PC-3 (cell line): ENCODE data around the gene RPL22. TPM values are rescaled to one million over a fixed set of nuclear protein-coding genes. Genes with fewer than 3 reads are reported as not detected.
A peak's percentile ranks its signal among the peaks of the same experiment; 100 is the strongest.

Experiments
- ATAC-seq: fragments of 200-7000 bp; cut with Tn5 transposase; 2 replicates; pipeline ENCODE4 v1.9.1; 2020; ENCODE audit warnings: mild to moderate bottlenecking, moderate library complexity
- BruUV-seq: library from RNA; stranded (reverse); fragments of 400-500 nt; replicated peaks from 2 replicates; lab custom pipeline; 2021; lab: Mats Ljungman, UMichigan
- CTCF ChIA-PET: fragments of 300-600 bp; sonication (Branson Sonifier 250); formaldehyde crosslinking; loops from one replicate; lab custom pipeline; 2022; ENCODE audit warnings: antibody characterized with exemption; lab: Charles Lee
- POLR2A ChIA-PET: fragments of 300-600 bp; sonication (Branson Sonifier 250); formaldehyde crosslinking; loops from one replicate; lab custom pipeline; 2022; ENCODE audit warnings: antibody characterized with exemption; ENCODE audit not compliant: unreplicated experiment; lab: Charles Lee
- DNase-seq: peaks from one replicate; pipeline ENCODE4 v3.0.0-alpha.2; 2015
- H2AFZ ChIP-seq: fragments of 300-600 bp; sonication (generic); 2 replicates; pipeline ENCODE4 v1.6.0; 2016; ENCODE audit warnings: antibody characterized with exemption, low read length
- H3F3A ChIP-seq: fragments of 300-600 bp; sonication (generic); one replicate; pipeline ENCODE4 v1.6.0; 2017; ENCODE audit warnings: antibody characterized with exemption, low read length, control low read depth, mild to moderate bottlenecking; ENCODE audit not compliant: unreplicated experiment
- H3K27ac ChIP-seq: fragments of 300-600 bp; sonication (generic); 2 replicates; pipeline ENCODE4 v1.5.1; 2016; ENCODE audit warnings: mild to moderate bottlenecking, low read length
- H3K27me3 ChIP-seq: fragments of 300-600 bp; sonication (generic); 2 replicates; pipeline ENCODE4 v1.6.1; 2016; ENCODE audit warnings: low read length, mixed read lengths
- H3K36me3 ChIP-seq: fragments of 300-600 bp; sonication (generic); 2 replicates; pipeline ENCODE4 v1.6.1; 2016; ENCODE audit warnings: low read depth, mixed run types, low read length, mixed read lengths
- H3K4me1 ChIP-seq: fragments of 300-600 bp; sonication (generic); 2 replicates; pipeline ENCODE4 v1.5.1; 2016; ENCODE audit warnings: low read length; ENCODE audit not compliant: insufficient read depth
- H3K4me2 ChIP-seq: fragments of 300-600 bp; sonication (generic); 2 replicates; pipeline ENCODE4 v1.6.0; 2016; ENCODE audit warnings: low read length
- H3K4me3 ChIP-seq: fragments of 300-600 bp; sonication (generic); 2 replicates; pipeline ENCODE4 v1.5.1; 2016; ENCODE audit warnings: mild to moderate bottlenecking, low read length, mixed read lengths
- H3K79me2 ChIP-seq: fragments of 300-600 bp; sonication (generic); 2 replicates; pipeline ENCODE4 v1.6.1; 2017; ENCODE audit warnings: low read length, mixed read lengths
- H3K9ac ChIP-seq: fragments of 300-600 bp; sonication (generic); 2 replicates; pipeline ENCODE4 v1.6.0; 2016; ENCODE audit warnings: mild to moderate bottlenecking, low read length
- H3K9me2 ChIP-seq: fragments of 300-600 bp; sonication (generic); replicated peaks from 2 replicates; pipeline ENCODE4 v1.6.1; 2016; ENCODE audit warnings: mixed run types, low read length, mixed read lengths
- H3K9me3 ChIP-seq: fragments of 300-600 bp; sonication (generic); 2 replicates; pipeline ENCODE4 v1.6.1; 2016; ENCODE audit warnings: low read length, mixed read lengths
- H4K20me1 ChIP-seq: fragments of 300-600 bp; sonication (generic); 2 replicates; pipeline ENCODE4 v1.6.1; 2016; ENCODE audit warnings: low read length, mixed read lengths
- EZH2 ChIP-seq: fragments of 300-600 bp; sonication (generic); IDR thresholded peaks from one replicate; pipeline ENCODE4 v1.6.1; 2017; ENCODE audit warnings: antibody characterized with exemption, mild to moderate bottlenecking, low read length; ENCODE audit not compliant: unreplicated experiment
- EZH2phosphoT487 ChIP-seq: fragments of 300-600 bp; sonication (generic); IDR thresholded peaks from 2 replicates; pipeline ENCODE4 v1.6.1; 2018; ENCODE audit warnings: mild to moderate bottlenecking, antibody characterized with exemption, low read length, borderline replicate concordance
- intact Hi-C: fragments of 100-400 bp; cut with micrococcal nuclease; formaldehyde crosslinking; loops from 2 replicates; pipeline ENCODE4 v1.9.0; 2023
- total RNA-seq: library from RNA; depleted of rRNA; stranded (reverse); fragments of >200 nt; gene quantifications from 2 replicates; pipeline ENCODE4 v1.2.3, GENCODE V29; 2014
- TF ChIP-seq, protein P1 (sequence below): fragments of 300-600 bp; sonication (generic); conservative IDR thresholded peaks from 2 replicates; pipeline ENCODE4 v1.5.1; 2017; ENCODE audit warnings: antibody characterized with exemption, low read depth, mild to moderate bottlenecking, low read length

Gene RPL22
- total RNA-seq, 1 experiment from 2014 or later, result 283 TPM

DNA sequence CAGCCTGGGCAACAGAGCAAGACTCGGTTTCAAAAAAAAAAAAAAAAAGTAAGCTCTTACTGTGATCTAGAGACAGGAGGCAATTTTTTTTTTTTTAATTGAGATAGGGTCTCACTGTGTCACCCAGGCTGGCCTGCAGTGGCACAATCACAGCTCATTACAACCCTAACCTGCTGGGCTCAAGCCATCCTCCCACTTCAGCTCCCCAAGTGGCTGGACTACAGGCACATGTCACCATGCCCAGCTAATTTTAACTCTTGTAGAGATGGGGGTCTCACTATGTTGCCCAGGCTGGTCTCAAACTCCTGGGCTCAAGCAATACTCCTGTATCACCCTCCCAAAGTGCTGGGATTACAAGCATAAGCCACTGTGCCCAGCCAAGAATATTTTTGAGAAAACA is 7.4 kb downstream of the RPL22 start:
- Histone ChIP-seq H3K79me2 (peaks cover 97% of the 10 kb centered on the region), H3K4me3 (no peak overlapping the region), H3K4me2 (no peak overlapping the region), H4K20me1 (peaks cover 61% of the 10 kb centered on the region), H3K27ac (no peak overlapping the region), H3K27me3 (no peaks in the 10 kb centered on the region), H3K9ac (no peak overlapping the region), H3K4me1 (no peaks in the 10 kb centered on the region), H2AFZ (no peak overlapping the region), H3K9me3 (no peaks in the 10 kb centered on the region), H3F3A (peaks cover 6% of the 10 kb centered on the region), H3K36me3 (peaks cover 75% of the 10 kb centered on the region), H3K9me2 (no peaks in the 10 kb centered on the region)
- intact Hi-C loops, result no loop called here
- no TSS peak for BruUV-seq
- DNase-seq (no peak), ATAC-seq (no peak)
- ChIA-PET POLR2A (no interaction called here), CTCF (interaction anchor here (0.9 kb wide), 1 partner anchor 13 kb away, joined by 4 read pairs; no protein-coding TSS in a partner anchor)
- TF ChIP-seq EZH2, result no peak
- TF ChIP-seq, protein P1, sequence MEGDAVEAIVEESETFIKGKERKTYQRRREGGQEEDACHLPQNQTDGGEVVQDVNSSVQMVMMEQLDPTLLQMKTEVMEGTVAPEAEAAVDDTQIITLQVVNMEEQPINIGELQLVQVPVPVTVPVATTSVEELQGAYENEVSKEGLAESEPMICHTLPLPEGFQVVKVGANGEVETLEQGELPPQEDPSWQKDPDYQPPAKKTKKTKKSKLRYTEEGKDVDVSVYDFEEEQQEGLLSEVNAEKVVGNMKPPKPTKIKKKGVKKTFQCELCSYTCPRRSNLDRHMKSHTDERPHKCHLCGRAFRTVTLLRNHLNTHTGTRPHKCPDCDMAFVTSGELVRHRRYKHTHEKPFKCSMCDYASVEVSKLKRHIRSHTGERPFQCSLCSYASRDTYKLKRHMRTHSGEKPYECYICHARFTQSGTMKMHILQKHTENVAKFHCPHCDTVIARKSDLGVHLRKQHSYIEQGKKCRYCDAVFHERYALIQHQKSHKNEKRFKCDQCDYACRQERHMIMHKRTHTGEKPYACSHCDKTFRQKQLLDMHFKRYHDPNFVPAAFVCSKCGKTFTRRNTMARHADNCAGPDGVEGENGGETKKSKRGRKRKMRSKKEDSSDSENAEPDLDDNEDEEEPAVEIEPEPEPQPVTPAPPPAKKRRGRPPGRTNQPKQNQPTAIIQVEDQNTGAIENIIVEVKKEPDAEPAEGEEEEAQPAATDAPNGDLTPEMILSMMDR, result no peak
- no peak for TF ChIP-seq EZH2phosphoT487

DNA sequence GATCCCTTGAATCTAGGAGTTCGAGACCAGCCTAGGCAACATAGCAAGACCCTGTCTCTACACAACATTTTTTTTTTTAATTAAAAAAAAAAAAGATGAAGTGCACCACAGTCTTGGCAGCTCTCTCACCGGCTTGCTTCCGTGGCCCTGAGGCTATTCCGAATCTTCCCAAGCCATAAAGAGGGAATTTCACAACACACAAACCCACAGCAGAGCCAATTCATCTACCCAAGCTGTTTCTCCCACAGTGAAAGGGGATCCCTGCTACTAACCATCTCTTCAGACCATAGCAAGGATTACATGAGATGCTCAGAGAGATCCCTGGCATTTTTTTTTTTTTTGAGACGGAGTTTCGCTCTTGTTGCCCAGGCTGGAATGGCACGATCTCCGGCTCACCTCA is 10.9 kb downstream of the RPL22 start:
- H3K9me3 ChIP-seq, result no peaks in the 10 kb centered on the region
- H3K9ac ChIP-seq, result no peak overlapping the region
- H3K4me3 ChIP-seq, result no peak overlapping the region
- no peaks in the 10 kb centered on the region for H3K9me2 ChIP-seq
- H3K4me2 ChIP-seq, result no peak overlapping the region
- peaks cover 54% of the 10 kb centered on the region for H4K20me1 ChIP-seq
- H3K27me3 ChIP-seq, result no peaks in the 10 kb centered on the region
- intact Hi-C loops, result loop anchor here (5.0 kb wide), 1 partner anchor 136 kb away; no protein-coding TSS in a partner anchor
- DNase-seq (no peak), ATAC-seq (no peak)
- POLR2A ChIA-PET, result no interaction called here
- CTCF ChIA-PET, result interaction anchor here (0.6 to 1.3 kb wide), 2 partner anchors 16 to 58 kb away, joined by 3 to 4 read pairs; no protein-coding TSS in a partner anchor
- BruUV-seq, result no TSS peak
- no peak overlapping the region for H3K27ac ChIP-seq
- TF ChIP-seq EZH2 (no peak), EZH2phosphoT487 (no peak)
- TF ChIP-seq, protein P1, result no peak
- H3K36me3 ChIP-seq, result peaks cover 63% of the 10 kb centered on the region
- H3F3A ChIP-seq, result peaks cover 22% of the 10 kb centered on the region
- H3K79me2 ChIP-seq, result peaks cover 66% of the 10 kb centered on the region
- H3K4me1 ChIP-seq, result peaks cover 8% of the 10 kb centered on the region
- no peak overlapping the region for H2AFZ ChIP-seq

DNA sequence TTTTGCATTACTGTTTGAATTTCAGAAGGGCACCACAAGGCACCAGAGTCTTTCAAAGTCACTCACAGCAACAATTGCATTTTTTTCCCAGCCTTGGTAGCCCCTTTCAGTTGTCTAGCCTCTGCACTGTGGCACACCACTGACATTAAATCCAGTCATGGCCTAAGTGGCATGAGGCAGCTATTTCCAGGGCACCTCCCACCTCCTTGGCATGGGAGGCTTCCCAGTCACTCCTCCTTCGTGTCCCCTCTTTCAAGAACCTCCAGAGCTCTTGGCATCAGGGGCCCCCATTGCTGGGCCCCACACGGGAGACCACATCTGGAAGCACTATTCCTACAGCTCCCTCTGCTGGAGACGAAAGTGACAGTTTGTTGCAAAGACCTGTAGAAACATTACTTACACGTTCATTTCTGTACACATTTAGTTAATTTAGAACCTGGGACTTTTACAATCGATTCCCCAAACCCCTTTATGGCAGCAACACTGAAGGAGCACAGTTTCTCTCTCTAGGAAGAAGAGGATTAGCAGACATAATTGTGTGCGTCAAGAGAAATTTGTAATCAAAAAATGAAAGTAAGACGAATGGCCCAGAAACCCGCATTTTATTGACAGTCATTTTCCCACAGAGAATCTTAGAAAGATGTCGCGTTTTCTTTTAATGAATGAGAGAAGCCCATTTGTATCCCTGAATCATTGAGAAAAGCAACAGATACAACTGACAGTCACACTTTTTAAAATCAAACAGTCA is 13.6 kb downstream of the RPL22 start:
- Histone ChIP-seq H3K27me3 (peaks cover 1% of the 10 kb centered on the region; the same call in 1 of the 2 replicates), H3K27ac (no peak overlapping the region), H3K9me2 (no peaks in the 10 kb centered on the region), H3K9ac (no peak overlapping the region), H4K20me1 (peaks cover 51% of the 10 kb centered on the region), H3K4me2 (no peak overlapping the region), H3K79me2 (peaks cover 42% of the 10 kb centered on the region), H3F3A (peaks cover 36% of the 10 kb centered on the region), H3K36me3 (peaks cover 44% of the 10 kb centered on the region), H3K9me3 (no peaks in the 10 kb centered on the region), H3K4me3 (no peak overlapping the region), H3K4me1 (peaks cover 14% of the 10 kb centered on the region), H2AFZ (no peak overlapping the region)
- DNase-seq (peak; percentile 66), ATAC-seq (peak; percentile 10; the same call in 1 of the 2 replicates)
- POLR2A ChIA-PET, result interaction anchor here (0.6 to 0.7 kb wide), 2 partner anchors 70 to 75 kb away, joined by 3 read pairs; no protein-coding TSS in a partner anchor
- CTCF ChIA-PET, result interaction anchor here (0.7 to 1.4 kb wide), 3 partner anchors 19 to 77 kb away, joined by 3 to 9 read pairs (median 5); no protein-coding TSS in a partner anchor
- intact Hi-C loops, result loop anchor here (1.0 to 5.0 kb wide), 2 partner anchors 77 to 134 kb away; no protein-coding TSS in a partner anchor
- TF ChIP-seq EZH2 (no peak), EZH2phosphoT487 (no peak)
- TF ChIP-seq, protein P1, result peak; percentile 88
- BruUV-seq, result no TSS peak
